ENCODE measurements around the gene CFAP300.

CFAP300 gene

GRCh38 chr11:102116453-102117205, 69.4 kb downstream of the CFAP300 start:
- TF ChIP-seq CTCF (IDR thresholded peaks at IDR 0.05; ENCODE audit: borderline replicate concordance, control extremely low read depth, extremely low read depth, insufficient read depth, missing control alignments) = no peak
- DNase-seq (ENCODE audit: low spot score) = no peak
- in situ Hi-C loops (cut with MboI; ENCODE audit: low sequenced_read_pairs, unreplicated experiment) = no loop called here

GRCh38 chr11:102117472-102118113, 70.4 kb downstream of the CFAP300 start:
- in situ Hi-C loops (cut with MboI; ENCODE audit: low sequenced_read_pairs, unreplicated experiment) = no loop called here
- no peak for DNase-seq (ENCODE audit: low spot score)
- no peak for TF ChIP-seq CTCF (IDR thresholded peaks at IDR 0.05; ENCODE audit: borderline replicate concordance, control extremely low read depth, extremely low read depth, insufficient read depth, missing control alignments)

- no peak for DNase-seq (ENCODE audit: low spot score)
- in situ Hi-C loops (cut with MboI; ENCODE audit: low sequenced_read_pairs, unreplicated experiment) = no loop called here
- TF ChIP-seq CTCF (IDR thresholded peaks at IDR 0.05; ENCODE audit: borderline replicate concordance, control extremely low read depth, extremely low read depth, insufficient read depth, missing control alignments) = no peak
These were observed 71.7 kb downstream of the CFAP300 start for GRCh38 chr11:102118937-102119336.

GRCh38 chr11:102119997-102120396, 72.8 kb downstream of the CFAP300 start:
- in situ Hi-C loops (cut with MboI; ENCODE audit: low sequenced_read_pairs, unreplicated experiment) = no loop called here
- no peak for DNase-seq (ENCODE audit: low spot score)
- no peak for TF ChIP-seq CTCF (IDR thresholded peaks at IDR 0.05; ENCODE audit: borderline replicate concordance, control extremely low read depth, extremely low read depth, insufficient read depth, missing control alignments)

- in situ Hi-C loops (cut with MboI; ENCODE audit: low sequenced_read_pairs, unreplicated experiment) = no loop called here
- no peak for TF ChIP-seq CTCF (IDR thresholded peaks at IDR 0.05; ENCODE audit: borderline replicate concordance, control extremely low read depth, extremely low read depth, insufficient read depth, missing control alignments)
- DNase-seq (ENCODE audit: low spot score) = no peak
These were observed 73.3 kb downstream of the CFAP300 start for GRCh38 chr11:102120437-102120973.

- in situ Hi-C loops (cut with MboI; ENCODE audit: low sequenced_read_pairs, unreplicated experiment) = no loop called here
- TF ChIP-seq CTCF (IDR thresholded peaks at IDR 0.05; ENCODE audit: borderline replicate concordance, control extremely low read depth, extremely low read depth, insufficient read depth, missing control alignments) = no peak
- DNase-seq (ENCODE audit: low spot score) = no peak
These were observed 74.1 kb downstream of the CFAP300 start for GRCh38 chr11:102121329-102121728.

Measured in GM13976 (cell line).